Smooth muscle cell of the brain vasculature (primary cell): ENCODE results near the gene GNGT1.

Experiments
- DNase-seq: peaks from one replicate; pipeline ENCODE4 v3.0.0-alpha.2; 2012; ENCODE audit warnings: low read depth, low spot score

GNGT1 gene

DNA sequence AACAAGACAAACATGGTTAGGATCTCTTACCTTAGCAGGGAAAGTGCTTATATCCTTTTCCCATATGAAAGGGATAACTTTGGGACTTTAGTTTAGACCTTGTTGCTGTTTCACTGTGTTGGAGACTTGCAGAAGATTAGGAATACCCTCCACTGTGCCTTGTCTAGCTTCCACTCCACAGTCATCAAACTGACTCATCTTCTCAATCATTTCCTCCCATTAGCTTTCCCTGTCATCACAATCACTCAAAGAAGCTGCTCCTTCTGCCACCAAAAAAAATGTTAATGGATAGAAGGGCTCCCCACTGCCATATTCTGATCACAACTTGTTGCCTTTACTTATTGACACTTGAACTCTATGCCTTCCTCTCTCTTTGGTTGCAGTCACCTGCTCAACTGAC, 31.9 kb downstream of the GNGT1 start:
- no peak for DNase-seq

DNA sequence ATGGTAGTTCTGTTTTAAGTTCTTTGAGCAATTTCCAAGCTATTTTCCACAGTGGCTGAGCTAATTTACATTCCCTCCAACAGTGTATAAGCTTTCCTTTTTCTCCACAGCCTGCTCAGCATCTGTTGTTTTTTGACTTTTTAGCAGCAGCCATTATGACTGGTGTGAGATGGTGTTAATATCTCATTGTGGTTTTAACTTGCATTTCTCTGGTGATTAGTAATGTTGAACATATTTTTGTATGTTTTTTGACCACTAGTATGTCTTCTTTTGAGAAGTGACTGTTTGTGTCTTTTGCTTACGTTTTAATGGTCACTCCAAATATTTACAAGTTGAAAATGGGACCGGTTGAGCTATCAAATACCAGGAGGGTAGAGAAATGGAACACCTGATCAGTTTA, 35.6 kb downstream of the GNGT1 start:
- no peak for DNase-seq

GRCh38 chr7:93943816-93944540, 37.6 kb downstream of the GNGT1 start:
- no peak for DNase-seq

- no peak for DNase-seq
These were observed 38.3 kb downstream of the GNGT1 start for GRCh38 chr7:93944673-93945072.

DNA sequence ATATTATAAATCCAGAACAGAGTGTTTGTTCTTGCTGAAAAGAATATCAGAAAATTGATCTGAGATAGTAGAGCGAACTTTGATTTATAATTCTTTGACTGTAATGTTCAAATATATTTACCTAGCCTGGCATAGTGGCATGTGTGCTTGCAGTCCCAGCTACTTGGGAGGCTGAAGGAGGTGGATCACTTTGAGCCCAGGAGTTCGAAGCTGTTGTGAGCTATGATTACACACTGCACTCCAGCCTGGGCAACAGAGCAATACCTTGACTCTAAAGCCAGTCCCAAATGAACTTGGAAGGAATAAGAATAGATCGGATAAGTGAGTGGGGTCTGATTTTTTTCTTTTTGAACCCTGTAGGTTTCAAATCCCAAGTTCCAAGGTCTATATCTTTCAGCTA, 38.7 kb downstream of the GNGT1 start:
- DNase-seq: no peak

DNA sequence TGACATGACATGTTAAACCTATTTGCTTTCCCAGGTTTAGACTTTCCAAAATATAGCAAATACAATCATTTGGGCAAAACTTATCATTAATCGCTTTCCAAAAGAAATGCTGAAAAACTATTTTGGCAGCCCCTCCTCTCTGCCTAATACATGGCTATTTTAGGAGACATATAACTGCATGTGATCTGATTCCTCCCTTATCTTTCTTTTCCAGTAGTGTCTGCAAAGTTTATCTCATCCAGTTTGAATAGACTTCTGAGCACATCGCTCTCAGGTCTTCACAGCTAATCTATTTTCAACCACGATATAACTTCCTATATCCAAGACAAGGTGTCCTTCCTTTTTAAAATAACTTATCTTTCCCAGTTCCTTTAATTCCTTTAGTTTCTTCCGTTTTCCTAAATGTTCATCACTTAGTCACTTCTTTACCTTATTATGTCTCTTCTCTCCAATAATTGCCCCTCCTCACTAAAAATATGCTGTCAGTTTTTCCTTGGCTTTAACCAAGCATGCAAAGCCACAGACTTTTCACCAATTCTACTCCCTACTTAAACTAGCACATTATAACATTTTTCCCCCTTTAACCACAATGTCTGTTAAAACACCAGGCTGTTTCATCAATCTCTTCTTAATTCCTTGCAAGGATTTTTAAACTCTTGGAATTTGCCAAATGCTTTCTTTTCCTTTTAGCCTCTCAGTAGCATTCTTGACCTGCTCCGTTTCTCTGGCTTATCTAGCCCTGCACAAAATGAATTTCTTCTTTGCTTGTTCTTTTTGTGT, 39.6 kb downstream of the GNGT1 start:
- no peak for DNase-seq

- DNase-seq: no peak
These were observed 41.7 kb downstream of the GNGT1 start for GRCh38 chr7:93948106-93948505.

DNA sequence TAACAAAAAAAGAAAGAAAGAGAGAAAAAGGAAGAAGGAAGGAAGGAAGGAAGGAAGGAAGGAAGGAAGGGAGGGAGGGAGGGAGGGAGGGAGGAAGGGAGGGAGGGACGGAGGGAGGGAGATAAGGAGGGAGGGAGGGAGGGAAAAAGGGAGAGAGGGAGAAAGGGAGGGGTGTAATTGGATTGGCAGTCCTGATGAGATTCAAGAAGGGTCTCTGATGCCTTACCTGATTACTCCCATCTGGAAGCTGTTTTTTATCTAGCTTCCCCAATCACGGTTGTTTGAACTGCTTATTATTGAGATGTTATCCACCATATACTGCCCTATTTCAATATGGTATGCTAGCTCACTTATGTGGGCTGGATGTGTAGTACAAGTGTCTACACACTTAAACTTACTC, 42.5 kb downstream of the GNGT1 start:
- no peak for DNase-seq

- DNase-seq: no peak
These were observed 43.1 kb downstream of the GNGT1 start for GRCh38 chr7:93949423-93949822.

DNA sequence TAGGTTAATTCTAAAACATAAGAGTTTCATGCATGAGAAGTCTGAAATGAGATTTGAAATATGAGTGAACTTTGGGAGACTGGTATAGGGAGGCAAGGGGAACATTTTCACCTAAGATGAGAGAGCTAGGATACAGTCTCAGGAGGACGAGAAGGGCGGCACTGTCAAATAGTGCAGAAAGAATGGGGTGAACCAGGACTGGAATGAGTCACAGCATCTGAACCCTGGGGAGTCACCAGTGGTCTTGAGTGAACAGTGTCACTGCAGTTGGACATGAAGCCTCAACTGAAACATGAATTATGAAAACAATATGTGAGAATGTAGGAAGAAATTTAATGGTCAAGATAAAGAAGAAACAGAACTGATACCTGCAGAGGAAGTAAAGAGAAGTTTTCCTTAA, 48.9 kb downstream of the GNGT1 start:
- DNase-seq: no peak

- DNase-seq: no peak
These were observed 51.4 kb downstream of the GNGT1 start for GRCh38 chr7:93957767-93958166.

DNA sequence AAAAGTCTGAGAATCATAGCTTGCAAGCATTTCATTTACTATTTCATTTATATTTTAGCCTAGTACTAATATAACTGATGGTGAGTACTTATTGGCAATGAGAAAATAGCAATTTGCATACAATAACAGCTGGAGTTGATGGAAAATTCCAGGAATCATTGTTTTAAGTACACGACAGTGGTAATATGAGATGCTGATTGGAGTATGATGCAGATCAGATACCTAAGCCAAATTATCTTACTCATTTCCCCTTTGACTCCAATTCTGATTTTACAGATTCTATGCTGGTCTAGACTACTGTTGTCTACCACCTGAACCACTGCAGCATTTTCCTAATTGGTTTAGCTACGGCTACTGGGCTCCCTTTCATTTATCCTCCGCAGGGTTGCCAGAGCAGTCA, 51.8 kb downstream of the GNGT1 start:
- no peak for DNase-seq

- DNase-seq: no peak
These were observed 52.3 kb downstream of the GNGT1 start for GRCh38 chr7:93958651-93959050.
